ENCODE data around the gene PTGIS.

PTGIS gene

DNA sequence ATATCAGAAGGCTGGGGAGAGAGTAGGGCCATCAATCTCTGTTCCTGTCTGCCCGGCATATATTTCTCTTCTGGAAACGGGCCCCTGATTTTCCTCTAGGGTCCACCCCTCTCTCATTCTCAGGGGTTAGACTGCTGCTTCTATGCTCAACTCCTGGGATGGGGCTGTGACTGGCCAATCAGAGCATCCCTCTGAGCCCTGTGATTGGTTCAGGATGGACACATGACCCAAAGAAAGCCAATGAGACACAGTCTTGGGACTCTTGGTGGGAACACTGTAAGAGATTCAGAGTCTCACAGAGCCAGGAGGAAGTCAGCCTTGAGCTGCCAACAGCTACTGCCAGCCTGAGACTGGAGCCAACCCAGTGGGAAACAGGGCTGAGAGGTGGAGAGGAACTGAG, 54.4 kb downstream of the PTGIS start:
- H3K4me1 Mint-ChIP-seq (ENCODE audit: low read depth in 2 of 2) = peaks cover 9 to 10% of the 10 kb centered on the region in 2 donors
- no peaks in the 10 kb centered on the region for H3K9me3 Mint-ChIP-seq
- peaks cover 3% of the 10 kb centered on the region for H3K36me3 Mint-ChIP-seq (ENCODE audit: insufficient read depth)
- DNase-seq (no peak), ATAC-seq (replicated peaks) (no peak)
- peaks cover 22% of the 10 kb centered on the region in 2 donors for H3K27me3 Mint-ChIP-seq
- H3K4me3 Mint-ChIP-seq = no peak overlapping the region
- no peak overlapping the region for H3K27ac Mint-ChIP-seq

DNA sequence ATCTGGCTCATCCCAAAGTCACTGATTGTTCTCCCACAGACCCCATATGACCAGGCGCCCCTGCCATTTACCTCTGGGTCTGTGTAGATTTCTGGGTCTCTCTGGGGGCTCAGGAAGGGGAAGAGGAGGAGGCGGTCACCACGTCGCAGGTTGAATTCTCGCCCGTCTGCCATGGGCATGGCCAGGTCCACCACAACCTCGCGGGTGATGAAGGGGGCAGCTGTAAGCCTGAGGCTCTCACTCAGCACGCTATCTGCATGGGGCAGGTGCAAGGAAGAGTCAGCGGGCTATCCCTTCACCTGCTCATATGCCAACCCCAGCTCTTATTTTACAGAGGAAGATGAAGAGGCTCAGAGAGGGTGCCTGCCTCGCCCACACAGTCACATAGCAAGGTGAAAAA, 54.9 kb downstream of the PTGIS start:
- H3K27me3 Mint-ChIP-seq = peaks cover 25 to 26% of the 10 kb centered on the region in 2 donors

DNA sequence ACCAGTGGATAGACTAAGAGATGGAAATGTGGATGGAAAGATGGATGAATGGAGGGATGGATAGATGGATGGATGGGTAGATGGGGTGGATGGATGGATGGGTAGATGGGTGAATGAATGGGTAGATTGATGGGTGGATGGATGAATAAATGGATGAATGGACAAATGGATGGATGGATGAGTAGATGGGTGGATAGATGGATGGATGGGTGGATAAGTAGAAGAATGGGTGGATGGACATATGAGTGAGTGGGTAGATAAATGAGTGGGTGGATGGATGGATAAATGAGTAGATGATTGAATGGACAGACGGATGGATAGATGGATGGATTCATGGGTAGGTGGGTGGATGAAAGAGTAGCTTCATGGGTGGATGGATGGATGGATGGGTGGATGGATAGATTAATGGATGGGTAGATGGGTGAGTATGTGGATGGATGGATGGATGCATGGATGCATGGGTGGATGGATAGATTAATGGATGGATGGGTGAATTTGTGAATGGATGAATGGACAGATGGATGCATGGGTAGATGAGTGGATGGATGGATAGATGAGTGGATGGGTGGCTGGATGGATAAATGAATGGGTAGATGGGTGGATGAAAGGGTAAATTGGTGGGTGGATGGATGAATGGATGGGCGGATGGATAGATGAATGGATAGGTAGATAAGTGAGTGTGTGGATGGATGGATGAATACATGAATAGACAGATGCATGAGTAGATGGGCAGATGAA, 56.0 kb downstream of the PTGIS start:
- ATAC-seq (replicated peaks) (no peak), DNase-seq (no peak)
- Mint-ChIP-seq H3K36me3 (ENCODE audit: insufficient read depth) (no peaks in the 10 kb centered on the region), H3K9me3 (no peaks in the 10 kb centered on the region), H3K4me3 (no peak overlapping the region), H3K27ac (no peak overlapping the region), H3K27me3 (peaks cover 26 to 31% of the 10 kb centered on the region in 2 donors), H3K4me1 (ENCODE audit: low read depth in 2 of 2) (peaks cover 4 to 6% of the 10 kb centered on the region in 2 donors)

More for the DNA sequence above, 54.9 kb downstream of the PTGIS start:
- H3K9me3 Mint-ChIP-seq = no peaks in the 10 kb centered on the region
- peaks cover 8 to 9% of the 10 kb centered on the region in 2 donors for H3K4me1 Mint-ChIP-seq (ENCODE audit: low read depth in 2 of 2)
- no peak for ATAC-seq (replicated peaks)
- H3K27ac Mint-ChIP-seq = no peak overlapping the region
- DNase-seq = no peak
- H3K4me3 Mint-ChIP-seq = no peak overlapping the region
- peaks cover under 1% of the 10 kb centered on the region for H3K36me3 Mint-ChIP-seq (ENCODE audit: insufficient read depth)

DNA sequence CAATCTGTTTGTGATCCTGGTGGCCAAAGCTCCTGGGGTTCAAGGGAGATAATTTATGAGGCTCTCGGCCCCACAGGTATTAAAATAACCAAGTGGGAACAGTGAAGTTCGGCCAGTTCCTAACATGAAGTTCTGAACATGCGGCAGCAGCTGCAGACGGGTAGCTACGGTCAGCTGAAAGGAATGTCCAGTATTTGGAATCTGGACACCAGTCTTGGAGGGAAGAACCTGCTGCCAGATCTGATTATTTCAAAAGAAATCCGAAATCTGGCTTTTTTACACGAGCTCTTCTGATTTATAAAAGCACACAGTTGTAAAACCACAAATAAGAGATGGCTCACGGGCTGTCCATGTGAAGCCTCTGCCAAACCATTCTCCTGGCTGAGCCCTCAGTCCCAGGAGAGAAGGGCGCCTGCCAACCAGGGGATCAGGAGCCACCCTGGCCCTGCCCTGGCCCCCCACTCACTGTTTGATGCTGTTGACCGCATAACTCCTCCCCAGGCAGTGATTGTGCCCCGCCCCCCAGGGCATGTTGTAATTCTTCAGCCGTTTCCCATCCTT, 57.3 kb downstream of the PTGIS start:
- no peaks in the 10 kb centered on the region for H3K36me3 Mint-ChIP-seq (ENCODE audit: insufficient read depth)
- DNase-seq = no peak
- H3K4me3 Mint-ChIP-seq = no peak overlapping the region
- H3K4me1 Mint-ChIP-seq (ENCODE audit: low read depth in 2 of 2) = peaks cover 4 to 6% of the 10 kb centered on the region in 2 donors
- no peak overlapping the region for H3K27ac Mint-ChIP-seq
- H3K9me3 Mint-ChIP-seq = no peaks in the 10 kb centered on the region
- ATAC-seq (replicated peaks) = no peak
- peaks cover 31 to 36% of the 10 kb centered on the region in 2 donors for H3K27me3 Mint-ChIP-seq

DNA sequence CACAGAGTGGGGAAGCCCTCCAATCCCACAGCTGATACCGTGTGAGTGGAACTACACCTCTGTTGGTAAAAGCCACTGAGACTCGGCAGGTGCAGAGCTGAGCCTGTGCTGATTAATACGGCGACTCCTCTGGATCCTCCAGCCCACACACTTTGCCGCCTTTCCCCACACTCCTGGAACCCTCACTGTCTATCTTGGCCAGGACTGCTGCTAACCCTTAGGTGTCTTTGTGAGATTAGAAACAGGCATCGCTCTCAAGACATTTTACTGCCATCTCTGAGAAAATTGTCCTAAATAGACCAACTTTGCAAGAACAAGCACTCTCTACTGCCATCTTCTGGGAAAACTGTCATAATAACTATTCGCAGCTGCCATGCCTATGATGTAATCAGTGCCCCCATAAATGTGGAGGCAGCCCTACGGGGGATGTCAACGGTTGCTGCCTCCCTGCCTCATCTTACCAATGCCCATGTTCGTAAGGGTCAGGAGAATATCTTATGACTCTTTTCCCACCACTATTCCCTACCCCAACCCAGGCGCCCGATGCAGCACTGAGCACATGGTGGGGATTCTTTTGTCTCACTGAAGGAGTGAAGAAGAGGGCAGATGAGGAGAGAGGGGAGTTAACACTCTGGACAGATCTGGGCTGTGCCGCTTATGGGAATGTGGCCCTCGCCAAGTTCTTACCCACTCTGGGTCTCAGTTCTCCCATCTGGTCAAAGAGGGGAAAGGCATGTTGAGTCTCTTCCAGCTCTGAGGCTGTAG, 59.3 kb downstream of the PTGIS start:
- Mint-ChIP-seq H3K9me3 (no peaks in the 10 kb centered on the region), H3K27me3 (peaks cover 31 to 48% of the 10 kb centered on the region in 2 donors), H3K4me3 (no peak overlapping the region), H3K4me1 (ENCODE audit: low read depth in 2 of 2) (peaks cover 4 to 6% of the 10 kb centered on the region in 2 donors), H3K36me3 (ENCODE audit: insufficient read depth) (peaks cover 3% of the 10 kb centered on the region), H3K27ac (no peak overlapping the region)
- DNase-seq (peak in 1 of 3 experiments; percentile 11), ATAC-seq (replicated peaks) (peak; percentile 46)

DNA sequence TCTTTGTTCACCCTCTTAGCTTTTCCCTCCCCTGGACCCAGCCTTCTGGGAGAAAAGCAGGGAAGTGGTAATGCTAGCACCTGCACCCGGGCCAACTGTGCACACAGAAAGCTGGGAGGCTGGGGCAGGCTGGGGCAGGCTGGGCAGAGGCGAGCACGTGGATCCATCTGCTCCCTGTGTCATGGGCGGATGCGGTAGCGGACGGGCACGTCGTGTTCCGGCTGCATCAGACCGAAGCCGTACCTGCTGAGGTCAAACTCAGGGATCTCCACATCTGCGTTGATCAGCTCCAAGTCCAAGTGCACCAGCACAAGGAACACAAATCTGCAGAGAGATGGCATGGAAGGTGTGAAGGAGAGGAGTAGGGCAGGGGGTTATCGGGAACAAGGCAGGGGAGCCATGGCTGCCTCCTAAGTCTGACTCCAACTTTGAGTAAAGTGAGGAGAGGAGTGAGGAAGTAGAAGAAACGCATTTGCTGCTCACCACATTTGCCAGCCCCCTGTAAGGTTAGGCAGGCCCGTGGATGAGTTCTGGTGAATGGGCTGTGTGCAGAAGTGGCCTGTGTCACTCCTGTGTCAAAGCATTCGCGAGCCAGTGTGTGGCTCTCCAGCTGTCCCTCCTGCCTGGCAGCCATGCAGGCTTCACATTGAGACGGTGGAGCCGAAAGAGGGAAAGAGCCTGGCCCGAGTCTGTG, 60.0 kb downstream of the PTGIS start:
- DNase-seq = no peak
- no peak for ATAC-seq (replicated peaks)
- H3K4me1 Mint-ChIP-seq (ENCODE audit: low read depth in 2 of 2) = peaks cover 4 to 6% of the 10 kb centered on the region in 2 donors

DNA sequence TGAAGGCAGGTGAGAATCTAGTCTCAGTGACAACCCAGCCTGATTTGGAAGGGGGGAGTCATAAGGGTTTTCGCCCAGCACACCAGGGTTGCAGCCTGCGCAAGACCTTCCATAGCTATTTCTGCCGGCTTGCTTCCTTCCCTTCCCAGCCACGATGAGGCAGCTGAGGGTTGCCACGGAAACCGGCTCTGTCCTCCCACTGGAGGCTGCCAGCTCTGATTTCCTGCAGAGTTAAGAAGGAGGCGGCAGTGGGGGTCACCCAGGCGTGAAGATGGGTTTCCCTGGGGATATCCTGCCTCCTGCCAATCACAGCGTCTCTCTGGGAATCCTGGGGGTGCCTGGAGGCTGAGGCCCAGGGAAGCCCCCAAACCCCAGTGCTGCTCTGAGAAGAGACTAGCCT, 62.4 kb downstream of the PTGIS start:
- peaks cover 3% of the 10 kb centered on the region for H3K36me3 Mint-ChIP-seq (ENCODE audit: insufficient read depth)
- H3K4me3 Mint-ChIP-seq = no peak overlapping the region
- H3K27ac Mint-ChIP-seq = no peak overlapping the region
- H3K4me1 Mint-ChIP-seq (ENCODE audit: low read depth in 2 of 2) = peaks cover 4 to 6% of the 10 kb centered on the region in 2 donors
- DNase-seq (no peak), ATAC-seq (replicated peaks) (no peak)
- no peaks in the 10 kb centered on the region for H3K9me3 Mint-ChIP-seq
- peaks cover 29 to 57% of the 10 kb centered on the region in 2 donors for H3K27me3 Mint-ChIP-seq

More for the DNA sequence above, 60.0 kb downstream of the PTGIS start:
- Mint-ChIP-seq H3K9me3 (no peaks in the 10 kb centered on the region), H3K27me3 (peaks cover 34 to 55% of the 10 kb centered on the region in 2 donors), H3K36me3 (ENCODE audit: insufficient read depth) (peaks cover 3% of the 10 kb centered on the region), H3K4me3 (no peak overlapping the region), H3K27ac (no peak overlapping the region)

DNA sequence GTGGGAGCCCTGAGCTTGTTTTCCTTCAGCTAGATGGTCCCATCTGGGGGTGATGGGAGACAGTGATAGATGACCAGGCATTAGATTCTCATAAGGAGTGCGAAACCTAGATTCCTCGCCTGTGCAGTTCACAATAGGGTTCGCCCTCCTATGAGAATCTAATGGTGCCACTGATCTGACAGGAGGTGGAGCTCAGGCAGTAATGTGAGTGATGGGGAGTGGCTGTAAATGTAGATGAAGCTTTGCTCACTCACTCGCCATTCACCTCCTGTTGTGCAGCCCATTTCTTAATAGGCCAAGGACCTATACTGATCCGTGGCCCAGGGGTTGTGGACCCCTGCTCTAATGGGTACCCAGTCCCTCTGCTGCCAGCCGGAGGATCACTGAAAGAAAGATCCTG, 64.8 kb downstream of the PTGIS start:
- peaks cover 3% of the 10 kb centered on the region for H3K36me3 Mint-ChIP-seq (ENCODE audit: insufficient read depth)
- DNase-seq (no peak), ATAC-seq (replicated peaks) (no peak)
- peaks cover 0 to 2% of the 10 kb centered on the region in 2 donors for H3K4me1 Mint-ChIP-seq (ENCODE audit: low read depth in 2 of 2)
- H3K27me3 Mint-ChIP-seq = peaks cover 21 to 51% of the 10 kb centered on the region in 2 donors
- H3K4me3 Mint-ChIP-seq = no peak overlapping the region
- H3K27ac Mint-ChIP-seq = no peak overlapping the region
- H3K9me3 Mint-ChIP-seq = no peaks in the 10 kb centered on the region

DNA sequence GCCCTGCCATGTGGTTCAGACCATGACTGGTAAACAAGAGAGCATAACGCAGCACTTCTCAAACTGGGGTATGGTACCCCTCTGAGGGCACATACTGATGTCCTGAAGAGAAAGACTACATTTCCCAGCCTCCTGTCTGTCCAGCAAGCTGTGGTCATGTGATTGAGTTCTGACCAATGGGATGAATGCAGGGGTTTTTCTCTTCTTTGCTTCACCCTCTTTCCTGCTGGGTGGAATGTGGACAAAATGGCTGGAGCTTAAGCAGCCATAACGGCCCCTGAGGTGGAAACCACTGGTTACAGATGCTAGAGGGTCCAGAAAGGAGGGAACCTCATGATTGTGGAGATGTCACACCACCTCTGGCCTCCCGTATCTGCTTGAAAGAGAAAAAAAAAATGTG, 66.0 kb downstream of the PTGIS start:
- ATAC-seq (replicated peaks) = no peak
- Mint-ChIP-seq H3K4me3 (no peak overlapping the region), H3K27me3 (peaks cover 25 to 51% of the 10 kb centered on the region in 2 donors), H3K4me1 (ENCODE audit: low read depth in 2 of 2) (no peaks in the 10 kb centered on the region), H3K9me3 (no peaks in the 10 kb centered on the region), H3K27ac (no peak overlapping the region), H3K36me3 (ENCODE audit: insufficient read depth) (peaks cover 3% of the 10 kb centered on the region)
- no peak for DNase-seq

DNA sequence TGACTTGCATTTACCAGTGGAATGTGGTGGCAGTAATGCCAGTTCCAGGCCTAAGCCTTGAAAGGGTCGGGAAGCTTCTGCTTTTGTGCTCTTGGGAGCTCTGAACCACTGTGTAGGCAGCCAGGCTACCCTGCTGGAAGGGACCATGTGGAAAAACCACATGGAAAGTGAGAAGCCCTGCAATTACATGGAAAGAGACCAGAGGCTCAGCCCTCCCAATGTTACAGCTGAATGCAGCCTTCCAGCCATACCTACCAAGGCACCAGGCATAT, 70.6 kb downstream of the PTGIS start:
- ATAC-seq (replicated peaks) (no peak), DNase-seq (no peak)
- H3K4me1 Mint-ChIP-seq (ENCODE audit: low read depth in 2 of 2) = no peaks in the 10 kb centered on the region
- no peaks in the 10 kb centered on the region for H3K36me3 Mint-ChIP-seq (ENCODE audit: insufficient read depth)
- H3K4me3 Mint-ChIP-seq = no peak overlapping the region
- peaks cover 25% of the 10 kb centered on the region in 2 donors for H3K27me3 Mint-ChIP-seq
- H3K27ac Mint-ChIP-seq = no peak overlapping the region
- H3K9me3 Mint-ChIP-seq = no peaks in the 10 kb centered on the region

DNA sequence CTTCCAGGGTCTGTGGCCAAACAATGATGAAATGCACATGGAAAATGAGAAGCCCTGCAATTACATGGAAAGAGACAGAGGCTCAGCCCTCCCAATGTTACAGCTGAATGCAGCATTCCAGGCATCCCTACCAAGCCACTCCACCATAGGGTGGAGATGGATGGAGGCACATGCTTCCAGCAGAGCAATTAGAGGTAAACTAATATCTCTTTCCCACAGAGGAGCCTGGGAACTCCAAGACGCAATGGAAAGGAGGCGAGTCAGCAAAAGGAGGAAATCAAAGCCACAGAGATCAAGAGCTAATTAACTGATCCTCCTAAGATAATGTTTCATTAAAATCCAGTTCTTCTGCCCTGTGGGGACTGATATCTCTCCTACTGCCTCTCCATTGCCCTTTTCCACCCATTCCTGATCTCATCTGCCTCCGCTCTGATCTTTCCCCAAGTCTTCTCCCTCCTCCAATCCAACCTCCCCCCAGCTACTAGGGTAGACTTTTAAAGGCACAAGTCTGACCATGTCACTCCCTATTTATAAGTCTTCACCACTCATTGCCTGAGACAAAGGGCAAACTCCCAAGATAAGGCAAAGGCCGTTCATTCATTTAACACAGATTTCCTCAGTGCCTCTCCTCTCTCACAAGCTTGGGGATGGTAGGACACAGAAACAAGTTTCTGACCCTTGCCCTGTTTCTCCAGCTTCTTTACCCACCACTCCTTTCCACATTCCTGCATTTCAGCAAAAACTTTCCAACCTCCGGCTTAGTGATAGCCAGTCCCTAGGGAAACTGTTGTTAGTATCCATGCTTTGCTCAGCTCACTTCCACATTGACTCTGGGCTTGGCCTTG, 71.2 kb downstream of the PTGIS start:
- DNase-seq = no peak
- ATAC-seq (replicated peaks) = no peak
- Mint-ChIP-seq H3K4me1 (ENCODE audit: low read depth in 2 of 2) (no peaks in the 10 kb centered on the region), H3K36me3 (ENCODE audit: insufficient read depth) (no peaks in the 10 kb centered on the region), H3K27me3 (peaks cover 27 to 30% of the 10 kb centered on the region in 2 donors), H3K4me3 (no peak overlapping the region), H3K9me3 (peaks cover 0 to under 1% of the 10 kb centered on the region in 2 donors), H3K27ac (no peak overlapping the region)

DNA sequence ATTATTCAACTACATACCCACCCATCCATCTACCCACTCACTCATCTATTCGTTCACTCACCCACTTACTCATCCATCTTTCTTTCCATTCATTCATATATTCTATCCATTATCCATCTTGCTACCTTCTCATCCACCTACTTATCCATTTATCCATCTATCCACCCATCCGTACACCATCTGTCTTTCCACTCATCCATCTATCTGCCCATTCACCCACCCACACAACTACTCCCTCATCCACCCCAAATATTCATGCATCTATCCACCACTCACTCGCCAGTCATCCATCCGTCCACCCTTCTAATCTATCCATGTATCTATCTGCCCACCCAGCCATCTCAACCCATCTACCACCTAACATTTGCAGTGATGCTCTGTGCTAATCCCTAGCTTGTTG, 71.9 kb downstream of the PTGIS start:
- no peak for ATAC-seq (replicated peaks)

DNA sequence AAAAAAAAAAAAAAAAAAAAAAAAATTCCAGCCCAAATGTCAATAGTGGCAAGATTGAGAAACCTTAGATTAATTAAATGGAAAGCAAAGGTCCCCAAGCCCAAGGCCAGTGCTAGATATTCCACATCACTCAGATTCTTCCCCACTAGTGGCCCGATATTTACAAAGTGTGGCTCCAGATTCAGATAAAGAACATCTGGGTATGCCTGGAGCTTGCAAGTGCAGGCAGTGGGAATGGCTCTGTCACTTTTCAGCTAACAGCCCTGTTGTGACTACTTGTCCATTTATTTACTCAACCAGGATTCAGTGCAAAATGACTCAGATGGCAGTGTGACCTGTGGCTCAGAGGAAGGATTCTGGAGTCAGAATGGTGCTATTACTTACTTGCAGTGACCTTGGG, 77.2 kb downstream of the PTGIS start:
- H3K27me3 Mint-ChIP-seq = peaks cover 44 to 51% of the 10 kb centered on the region in 2 donors
- no peaks in the 10 kb centered on the region for H3K36me3 Mint-ChIP-seq (ENCODE audit: insufficient read depth)
- H3K4me3 Mint-ChIP-seq = no peak overlapping the region
- H3K27ac Mint-ChIP-seq = no peak overlapping the region
- H3K4me1 Mint-ChIP-seq (ENCODE audit: low read depth in 2 of 2) = no peaks in the 10 kb centered on the region
- H3K9me3 Mint-ChIP-seq = peaks cover 6 to 15% of the 10 kb centered on the region in 2 donors
- ATAC-seq (replicated peaks) (no peak), DNase-seq (no peak)

More for the DNA sequence above, 71.9 kb downstream of the PTGIS start:
- Mint-ChIP-seq H3K27me3 (peaks cover 31 to 37% of the 10 kb centered on the region in 2 donors), H3K36me3 (ENCODE audit: insufficient read depth) (no peaks in the 10 kb centered on the region), H3K9me3 (peaks cover 1 to 8% of the 10 kb centered on the region in 2 donors), H3K4me1 (ENCODE audit: low read depth in 2 of 2) (no peaks in the 10 kb centered on the region), H3K27ac (no peak overlapping the region), H3K4me3 (no peak overlapping the region)
- DNase-seq = no peak
